Activated CD8-positive, alpha-beta memory T cell treated with anti-CD3 and anti-CD28 coated beads, Interleukin-2, amount 50 U/mL, for 1 hour (primary cell): ENCODE results near the gene KCTD16.

Source experiments
- DNase-seq: peaks from one replicate; pipeline ENCODE4 v3.0.0-alpha.2; 2020; ENCODE audit errors: extremely low read depth

KCTD16 gene

GRCh38 chr5:144170276-144171024 lies at the start of gene KCTD16, which contains the start of gene YIPF5:
Gene KCTD16 (plus strand): TSS chr5:144170873.
Gene YIPF5 (minus strand): TSS chr5:144170659. CDS start chr5:144169955, 704 bp downstream.
- DNase-seq: peak; percentile 95

GRCh38 chr5:144121577-144121976 lies 49.1 kb upstream of the KCTD16 start:
- DNase-seq: no peak

- DNase-seq: no peak
These were observed 48.6 kb upstream of the KCTD16 start for GRCh38 chr5:144122081-144122480.

GRCh38 chr5:144122641-144123040 lies 48.0 kb upstream of the KCTD16 start:
- DNase-seq: no peak

- no peak for DNase-seq
These were observed 45.4 kb upstream of the KCTD16 start for GRCh38 chr5:144125163-144125726.

- no peak for DNase-seq
These were observed 44.0 kb upstream of the KCTD16 start for GRCh38 chr5:144126707-144127106.

- DNase-seq: no peak
These were observed 41.8 kb upstream of the KCTD16 start for GRCh38 chr5:144128844-144129243.

GRCh38 chr5:144130306-144130705 lies 40.4 kb upstream of the KCTD16 start:
- no peak for DNase-seq

- no peak for DNase-seq
These were observed 39.4 kb upstream of the KCTD16 start for GRCh38 chr5:144131261-144131660.

- DNase-seq: no peak
These were observed 37.5 kb upstream of the KCTD16 start for GRCh38 chr5:144133050-144133633.

GRCh38 chr5:144134194-144134826 lies 36.4 kb upstream of the KCTD16 start:
- DNase-seq: no peak

GRCh38 chr5:144135113-144135762 lies 35.4 kb upstream of the KCTD16 start:
- no peak for DNase-seq

GRCh38 chr5:144139586-144139985 lies 31.1 kb upstream of the KCTD16 start:
- DNase-seq: no peak

GRCh38 chr5:144141585-144141984 lies 29.1 kb upstream of the KCTD16 start:
- no peak for DNase-seq

- no peak for DNase-seq
These were observed 28.4 kb upstream of the KCTD16 start for GRCh38 chr5:144142139-144142823.

- no peak for DNase-seq
These were observed 27.9 kb upstream of the KCTD16 start for GRCh38 chr5:144142824-144143162.

- DNase-seq: no peak
These were observed 27.0 kb upstream of the KCTD16 start for GRCh38 chr5:144143625-144144024.

GRCh38 chr5:144144956-144145751 lies 25.5 kb upstream of the KCTD16 start:
- no peak for DNase-seq

GRCh38 chr5:144151026-144151425 lies 19.6 kb upstream of the KCTD16 start:
- DNase-seq: no peak

- no peak for DNase-seq
These were observed 13.9 kb upstream of the KCTD16 start for GRCh38 chr5:144156767-144157171.

GRCh38 chr5:144162686-144163085 lies 8.0 kb upstream of the KCTD16 start:
- no peak for DNase-seq
